Astrocyte of the spinal cord (primary cell): ENCODE data around the gene MOBP.

ENCODE experiments used
- DNase-seq: peaks from one replicate; pipeline ENCODE4 v3.0.0; 2011; ENCODE audit warnings: low read depth, low spot score
- H3K4me3 ChIP-seq: 2 replicates; pipeline ENCODE4 v1.5.1; 2011; ENCODE audit warnings: low read depth, mild to moderate bottlenecking, low read length, moderate library complexity
- in situ Hi-C: cut with HindIII; loops from 2 replicates; pipeline ENCODE4 v1.10.0; 2017; ENCODE audit warnings: low sequenced_read_pairs
- TF ChIP-seq, protein P1 (sequence below): IDR thresholded peaks from 2 replicates; pipeline ENCODE4 v1.5.1; 2012; ENCODE audit warnings: low read depth, mild to moderate bottlenecking, low read length, inconsistent platforms

MOBP gene

DNA sequence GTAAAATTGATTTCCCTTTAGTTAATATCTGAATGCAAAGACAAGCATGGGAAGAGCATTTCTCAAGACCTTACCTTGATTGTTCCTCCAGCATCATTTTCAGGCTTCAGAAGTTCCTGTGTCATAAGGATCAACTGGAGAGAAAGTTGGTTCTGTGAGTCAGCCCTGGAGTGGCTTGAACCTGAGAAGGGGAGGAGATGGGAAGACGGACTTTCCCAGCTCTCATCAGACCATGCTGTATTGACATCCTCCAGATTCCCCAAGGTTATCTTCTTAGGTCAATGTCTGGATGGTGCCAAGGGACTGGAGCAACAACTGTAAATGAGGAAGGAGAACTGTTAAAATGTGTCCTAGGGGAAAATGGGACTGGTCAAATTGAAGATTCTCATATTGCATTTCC lies 40.0 kb upstream of the MOBP start:
- in situ Hi-C loops, result no loop called here
- H3K4me3 ChIP-seq, result no peak overlapping the region

GRCh38 chr3:39428745-39429201 lies 38.7 kb upstream of the MOBP start:
- DNase-seq, result no peak
- H3K4me3 ChIP-seq, result no peak overlapping the region
- in situ Hi-C loops, result no loop called here

More for the DNA sequence above, 40.0 kb upstream of the MOBP start:
- DNase-seq, result no peak
- TF ChIP-seq, protein P1, sequence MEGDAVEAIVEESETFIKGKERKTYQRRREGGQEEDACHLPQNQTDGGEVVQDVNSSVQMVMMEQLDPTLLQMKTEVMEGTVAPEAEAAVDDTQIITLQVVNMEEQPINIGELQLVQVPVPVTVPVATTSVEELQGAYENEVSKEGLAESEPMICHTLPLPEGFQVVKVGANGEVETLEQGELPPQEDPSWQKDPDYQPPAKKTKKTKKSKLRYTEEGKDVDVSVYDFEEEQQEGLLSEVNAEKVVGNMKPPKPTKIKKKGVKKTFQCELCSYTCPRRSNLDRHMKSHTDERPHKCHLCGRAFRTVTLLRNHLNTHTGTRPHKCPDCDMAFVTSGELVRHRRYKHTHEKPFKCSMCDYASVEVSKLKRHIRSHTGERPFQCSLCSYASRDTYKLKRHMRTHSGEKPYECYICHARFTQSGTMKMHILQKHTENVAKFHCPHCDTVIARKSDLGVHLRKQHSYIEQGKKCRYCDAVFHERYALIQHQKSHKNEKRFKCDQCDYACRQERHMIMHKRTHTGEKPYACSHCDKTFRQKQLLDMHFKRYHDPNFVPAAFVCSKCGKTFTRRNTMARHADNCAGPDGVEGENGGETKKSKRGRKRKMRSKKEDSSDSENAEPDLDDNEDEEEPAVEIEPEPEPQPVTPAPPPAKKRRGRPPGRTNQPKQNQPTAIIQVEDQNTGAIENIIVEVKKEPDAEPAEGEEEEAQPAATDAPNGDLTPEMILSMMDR, result no peak

GRCh38 chr3:39429466-39429865 lies 38.0 kb upstream of the MOBP start:
- TF ChIP-seq, protein P1, result no peak
- DNase-seq, result no peak
- no peak overlapping the region for H3K4me3 ChIP-seq
- in situ Hi-C loops, result no loop called here

More at GRCh38 chr3:39428745-39429201, 38.7 kb upstream of the MOBP start:
- TF ChIP-seq, protein P1, result no peak

- TF ChIP-seq, protein P1, result no peak
- no peak for DNase-seq
- no peak overlapping the region for H3K4me3 ChIP-seq
- in situ Hi-C loops, result no loop called here
Observed at GRCh38 chr3:39432342-39432741, 35.1 kb upstream of the MOBP start.

GRCh38 chr3:39433642-39434041 lies 33.8 kb upstream of the MOBP start:
- H3K4me3 ChIP-seq, result no peak overlapping the region
- TF ChIP-seq, protein P1, result no peak
- in situ Hi-C loops, result no loop called here
- peak; percentile 57 for DNase-seq

- no peak for DNase-seq
- in situ Hi-C loops, result no loop called here
- H3K4me3 ChIP-seq, result no peak overlapping the region
- TF ChIP-seq, protein P1, result no peak
Observed at GRCh38 chr3:39434574-39434973, 32.9 kb upstream of the MOBP start.
